IMR-90 (cell line): ENCODE results near the gene CD2AP.

Experiments used
- MAFK ChIP-seq: IDR thresholded peaks from 2 replicates; pipeline ENCODE4 v1.6.1; 2012; ENCODE audit warnings: low read depth, low read length, improper control_type of control experiment
- MXI1 ChIP-seq: IDR thresholded peaks from 2 replicates; pipeline ENCODE4 v1.6.1; 2012; ENCODE audit warnings: low read depth, mild to moderate bottlenecking, low read length, moderate library complexity, borderline replicate concordance

DNA sequence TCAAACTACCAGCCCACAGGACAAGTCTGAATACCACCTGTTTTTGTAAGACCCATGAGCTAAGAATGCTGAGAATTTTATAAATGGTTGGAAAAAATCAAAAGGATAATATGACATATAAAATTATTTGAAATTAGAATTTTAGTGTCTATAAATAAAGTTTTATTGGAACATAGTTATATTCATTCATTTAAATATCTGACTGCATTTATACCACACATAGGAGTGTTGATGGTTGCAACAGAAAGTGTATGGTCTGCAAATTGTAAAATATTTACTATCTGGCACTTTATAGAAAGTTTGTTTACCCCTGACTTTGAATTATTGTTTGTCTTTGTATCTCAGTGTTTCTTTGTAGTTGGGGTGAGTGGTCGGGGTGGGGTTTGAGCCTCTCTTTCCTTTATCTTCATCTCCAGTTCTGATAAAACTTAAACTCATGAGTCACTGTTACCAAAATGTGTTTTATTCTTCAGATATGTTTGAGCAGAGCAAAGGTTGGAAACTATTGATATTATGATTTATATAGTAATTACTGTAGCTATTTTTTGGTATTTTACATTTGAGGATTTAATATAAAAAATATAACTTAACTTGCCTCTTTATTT, 55.5 kb downstream of the CD2AP start:
- TF ChIP-seq MAFK (no peak), MXI1 (no peak)
